Posterior cingulate gyrus (tissue), 11 donors: ENCODE results near the gene RPP25L.
"Not testable (repeated sequence)": the region's sequence is repeated elsewhere in the genome, so short reads cannot be mapped to it uniquely, and the experiment has no call there.

Experiments used
- DNase-seq, 10 donors: peaks; one replicate each; pipeline versions ENCODE4 v3.0.0 to v3.0.0-alpha.2; 2020 to 2021; ENCODE audit warnings: mixed read lengths in 3 of 10
- intact Hi-C: fragments of 100-400 bp; cut with DNase I; formaldehyde crosslinking; loops from one replicate; pipeline ENCODE4 v1.15.1; 2023

RPP25L gene

DNA sequence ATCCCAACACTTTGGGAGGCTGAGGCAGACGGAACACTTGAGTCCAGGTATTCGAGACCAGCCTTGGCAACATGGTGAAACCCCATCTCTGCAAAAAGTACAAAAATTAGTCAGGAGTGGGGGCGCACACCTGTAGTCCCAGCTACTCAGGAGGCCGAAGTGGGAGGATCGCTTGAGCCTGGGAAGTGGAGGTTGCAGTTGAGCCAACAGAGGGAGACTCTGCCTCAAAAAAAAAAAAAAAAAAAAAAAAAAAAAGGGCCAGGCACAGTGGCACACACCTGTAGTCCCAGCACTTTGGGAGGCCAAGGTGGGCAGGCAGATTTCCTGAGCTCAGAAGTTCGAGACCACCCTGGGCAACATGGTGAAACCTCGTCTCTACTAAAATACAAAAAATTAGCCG is 27.4 kb upstream of the RPP25L start:
- intact Hi-C loops: not testable (repeated sequence)
- peak in 1 of 10 donors; percentile 35 for DNase-seq

DNA sequence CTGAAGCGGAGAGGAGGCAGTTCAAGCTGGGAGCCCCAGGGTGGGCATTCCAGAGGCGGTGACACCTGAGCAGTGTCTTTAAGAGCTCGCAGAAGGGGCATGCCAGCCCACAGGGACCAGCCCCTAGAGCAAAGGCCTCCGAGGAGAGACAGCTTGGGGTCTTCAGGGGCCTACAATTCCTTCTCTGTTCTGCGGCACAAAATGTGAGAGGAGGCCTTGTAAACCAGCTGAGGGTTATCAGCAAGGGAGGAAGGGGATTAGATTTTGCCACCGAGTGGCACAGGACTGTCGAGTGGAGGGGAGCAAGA is 26.2 kb upstream of the RPP25L start:
- intact Hi-C loops: no loop called here
- DNase-seq: no peak

- intact Hi-C loops: no loop called here
- peak; percentile 92 to 99 (median 96) for DNase-seq
Measured at GRCh38 chr9:34637356-34638137, 25.6 kb upstream of the RPP25L start, which contains the start of gene SIGMAR1. Gene SIGMAR1, minus strand, starts transcription at chr9:34637787. Its CDS starts 90 bp downstream, at chr9:34637697.

DNA sequence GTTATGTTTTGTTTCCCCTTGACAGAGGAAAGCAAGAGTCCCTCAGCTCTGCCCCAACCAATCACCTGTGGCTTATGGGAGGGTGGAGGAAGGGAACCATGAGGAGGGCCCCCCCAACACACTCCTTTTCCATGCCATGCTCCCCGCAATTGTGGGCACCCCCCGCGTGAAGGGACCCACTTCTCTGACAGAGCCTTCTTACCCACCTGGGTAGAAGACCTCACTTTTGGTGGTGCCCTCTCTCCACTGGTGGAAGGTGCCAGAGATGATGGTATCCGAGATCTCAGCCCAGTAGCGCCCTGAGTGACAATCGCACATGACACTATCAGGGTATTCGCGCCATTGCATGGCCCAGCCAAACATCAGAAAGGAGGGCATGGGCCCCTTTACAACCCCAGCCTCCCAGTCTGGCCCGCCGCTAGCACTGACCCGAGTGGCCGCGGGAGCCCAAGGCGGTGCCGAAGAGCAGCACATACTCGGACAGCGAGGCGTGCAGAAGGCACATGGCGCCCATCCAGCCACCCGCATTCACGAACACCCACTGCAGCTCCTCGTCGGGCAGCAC is 25.0 kb upstream of the RPP25L start:
- intact Hi-C loops: no loop called here
- peak in 4 of 10 donors; percentile 42 to 91 (median 68) for DNase-seq

DNA sequence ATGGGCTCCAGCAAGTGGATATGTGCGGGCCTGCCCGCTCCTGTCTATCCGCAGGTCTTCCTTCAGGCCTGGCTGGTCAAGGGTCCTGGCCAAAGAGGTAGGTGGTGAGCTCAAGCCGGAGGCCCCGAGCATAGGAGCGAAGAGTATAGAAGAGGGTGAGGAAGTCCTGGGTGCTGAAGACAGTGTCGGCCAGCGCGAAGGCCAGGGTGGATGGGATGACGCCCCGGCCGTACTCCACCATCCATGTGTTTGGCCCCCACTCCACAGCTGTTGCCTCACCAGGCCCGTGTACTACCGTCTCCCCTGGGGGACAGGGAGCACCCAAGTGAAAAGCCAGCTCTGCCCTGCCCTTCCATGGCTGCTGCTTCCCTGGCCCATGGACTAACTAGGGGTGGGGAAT is 23.7 kb upstream of the RPP25L start:
- intact Hi-C loops: no loop called here
- DNase-seq: peak in 1 of 10 donors; percentile 67

DNA sequence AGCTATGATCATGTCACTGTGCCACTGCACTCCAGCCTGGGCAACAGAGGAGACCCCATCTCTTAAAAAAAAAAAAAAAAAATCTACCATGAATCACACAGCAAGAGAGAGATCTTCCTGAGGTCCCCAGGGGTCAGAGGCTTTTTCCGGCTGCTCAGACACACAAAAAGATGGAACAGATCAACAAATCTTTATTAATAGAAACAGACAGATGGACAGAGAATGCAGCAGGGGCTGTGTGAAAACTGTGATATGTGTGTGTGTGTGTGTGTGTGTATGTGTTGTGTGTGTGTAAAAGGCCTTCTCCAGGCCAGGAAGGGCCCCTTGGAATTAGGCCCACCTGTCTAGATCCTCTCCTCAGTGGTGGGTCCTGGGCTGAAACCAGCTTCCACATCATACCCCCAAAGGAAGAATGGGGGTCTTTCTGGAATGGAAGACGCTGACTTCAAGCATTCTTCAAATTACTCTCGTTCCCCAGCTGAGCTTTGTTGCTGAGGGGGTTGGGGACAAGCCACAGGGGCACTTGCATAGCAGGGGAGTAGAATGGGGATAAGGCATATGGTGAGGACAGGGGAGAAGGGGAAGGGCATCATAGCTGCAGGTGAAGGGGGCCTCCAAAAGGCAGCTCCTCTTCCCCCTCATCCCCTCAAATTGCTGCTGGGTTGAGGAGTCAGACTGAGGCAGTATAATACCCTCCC is 22.8 kb upstream of the RPP25L start:
- intact Hi-C loops: loop anchor here (1.0 kb wide), 1 partner anchor 22 kb away; the partner anchor contains the start of gene RPP25L
- DNase-seq: peak in 1 of 10 donors; percentile 43

- peak; percentile 38 to 95 (median 74) for DNase-seq
- intact Hi-C loops: loop anchor here (1.0 kb wide), 1 partner anchor 22 kb away; the partner anchor contains the start of gene RPP25L
Measured at GRCh38 chr9:34633851-34634550, 22.1 kb upstream of the RPP25L start.

GRCh38 chr9:34633166-34633565 is 21.3 kb upstream of the RPP25L start:
- intact Hi-C loops: no loop called here
- peak in 2 of 10 donors; percentile 15 to 43 for DNase-seq

GRCh38 chr9:34630402-34631154 is 18.7 kb upstream of the RPP25L start:
- intact Hi-C loops: no loop called here
- DNase-seq: peak in 2 of 10 donors; percentile 6 to 52

DNA sequence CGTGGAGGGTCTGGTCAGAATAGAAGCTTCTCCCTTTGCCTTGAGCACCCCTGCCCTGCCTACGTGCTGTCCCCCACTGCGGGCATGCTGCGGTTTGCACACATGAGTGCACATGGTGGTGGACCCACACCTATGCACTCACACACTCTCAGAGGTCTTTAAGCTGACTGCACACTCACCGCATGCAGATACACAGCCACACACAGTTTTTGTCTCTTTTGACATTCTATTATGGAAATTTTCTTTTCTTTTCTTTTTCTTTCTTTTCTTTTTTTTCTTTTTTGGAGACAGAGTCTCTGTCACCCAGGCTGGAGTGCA is 17.6 kb upstream of the RPP25L start:
- intact Hi-C loops: no loop called here
- DNase-seq: peak in 1 of 10 donors; percentile 32

DNA sequence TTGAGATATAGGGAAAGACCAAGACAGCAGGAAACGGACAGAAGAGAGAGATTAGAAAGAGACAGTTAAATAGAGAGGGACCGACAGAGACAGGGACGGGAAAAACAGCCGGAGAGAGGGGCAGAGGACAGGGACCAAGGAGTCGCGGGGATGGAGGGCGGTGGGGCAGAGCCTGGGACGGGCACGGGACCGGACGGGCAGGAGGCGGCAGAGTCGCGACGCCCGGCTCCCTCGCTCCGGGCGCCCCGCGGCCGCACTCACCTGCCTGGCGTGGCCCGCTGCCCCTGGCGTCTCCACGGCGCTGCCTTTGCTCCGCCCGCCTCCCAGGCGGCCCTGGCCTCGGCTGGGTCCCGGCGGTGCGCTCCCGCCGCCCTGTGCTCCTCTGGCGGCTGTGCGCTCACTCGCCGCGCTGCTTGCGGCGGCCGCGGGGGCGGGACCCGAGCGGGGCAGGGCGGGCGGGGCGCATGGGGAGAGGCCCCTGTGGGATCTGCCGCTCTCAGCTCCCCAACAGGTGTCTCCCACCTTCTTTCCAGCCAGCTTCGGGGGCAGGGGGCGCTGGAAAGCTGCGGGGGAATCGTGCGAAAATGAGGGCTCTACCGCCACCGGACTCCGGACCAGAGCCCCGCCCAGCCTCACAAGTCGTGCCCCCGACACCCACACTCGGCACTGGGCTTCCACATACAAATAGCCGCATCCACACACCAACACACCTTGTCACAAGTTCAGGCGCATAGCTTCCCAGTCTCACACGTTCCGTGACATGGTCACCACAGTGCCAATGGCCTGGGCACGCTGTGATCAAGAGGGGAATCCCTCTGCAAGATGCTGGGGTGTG is 17.0 kb upstream of the RPP25L start, which contains the start of gene ARID3C:
TSS of gene ARID3C (minus strand) at position 411 of the 835 bp plus-strand sequence. CDS start 1,052 bp downstream, outside the sequence.
- DNase-seq: peak in 2 of 10 donors; percentile 64 to 74

GRCh38 chr9:34627716-34628655 is 16.1 kb upstream of the RPP25L start:
- peak in 2 of 10 donors; percentile 25 to 64 for DNase-seq
- intact Hi-C loops: no loop called here

More for the DNA sequence above, 17.0 kb upstream of the RPP25L start, which contains the start of gene ARID3C:
- intact Hi-C loops: no loop called here

GRCh38 chr9:34625186-34625486 is 13.2 kb upstream of the RPP25L start:
- intact Hi-C loops: no loop called here

DNA sequence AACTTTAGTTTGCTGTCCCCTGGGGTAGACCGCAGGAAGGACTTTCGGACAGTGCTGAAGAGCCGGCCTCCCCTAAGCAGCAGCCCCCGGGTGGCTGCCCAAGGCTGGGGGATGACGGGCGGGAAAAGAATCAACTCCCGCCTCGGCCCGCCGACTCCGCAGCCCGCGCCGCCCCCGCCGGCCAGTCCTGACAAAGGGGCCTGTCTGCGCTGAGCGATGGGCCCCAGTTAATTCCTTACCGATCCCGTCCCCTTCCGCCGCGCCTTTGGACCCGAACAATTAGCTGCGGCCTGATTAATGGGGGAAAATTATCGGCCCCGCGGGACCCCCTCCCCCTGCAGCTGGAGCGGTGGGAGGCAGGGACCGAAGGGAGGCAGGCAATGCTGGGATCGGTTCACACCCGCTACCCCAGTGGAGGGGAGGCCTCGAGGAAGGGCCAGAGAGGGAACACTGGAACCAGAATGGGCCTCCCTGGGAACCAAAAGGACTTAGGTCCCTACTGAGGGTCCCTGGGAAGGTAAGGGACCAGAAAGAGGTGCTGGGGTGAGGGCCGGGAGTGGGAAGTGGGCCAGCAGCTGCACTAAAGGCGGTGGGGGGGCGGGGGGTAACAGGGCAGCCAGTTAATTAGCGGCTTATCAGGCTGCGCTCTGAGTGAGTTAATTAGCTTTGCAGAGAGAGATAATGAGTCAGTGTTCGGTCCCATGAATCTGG is 12.7 kb upstream of the RPP25L start:
- intact Hi-C loops: no loop called here
- peak in 2 of 10 donors; percentile 25 to 77 for DNase-seq

More at GRCh38 chr9:34625186-34625486, 13.2 kb upstream of the RPP25L start:
- DNase-seq: peak in 2 of 10 donors; percentile 4 to 8

DNA sequence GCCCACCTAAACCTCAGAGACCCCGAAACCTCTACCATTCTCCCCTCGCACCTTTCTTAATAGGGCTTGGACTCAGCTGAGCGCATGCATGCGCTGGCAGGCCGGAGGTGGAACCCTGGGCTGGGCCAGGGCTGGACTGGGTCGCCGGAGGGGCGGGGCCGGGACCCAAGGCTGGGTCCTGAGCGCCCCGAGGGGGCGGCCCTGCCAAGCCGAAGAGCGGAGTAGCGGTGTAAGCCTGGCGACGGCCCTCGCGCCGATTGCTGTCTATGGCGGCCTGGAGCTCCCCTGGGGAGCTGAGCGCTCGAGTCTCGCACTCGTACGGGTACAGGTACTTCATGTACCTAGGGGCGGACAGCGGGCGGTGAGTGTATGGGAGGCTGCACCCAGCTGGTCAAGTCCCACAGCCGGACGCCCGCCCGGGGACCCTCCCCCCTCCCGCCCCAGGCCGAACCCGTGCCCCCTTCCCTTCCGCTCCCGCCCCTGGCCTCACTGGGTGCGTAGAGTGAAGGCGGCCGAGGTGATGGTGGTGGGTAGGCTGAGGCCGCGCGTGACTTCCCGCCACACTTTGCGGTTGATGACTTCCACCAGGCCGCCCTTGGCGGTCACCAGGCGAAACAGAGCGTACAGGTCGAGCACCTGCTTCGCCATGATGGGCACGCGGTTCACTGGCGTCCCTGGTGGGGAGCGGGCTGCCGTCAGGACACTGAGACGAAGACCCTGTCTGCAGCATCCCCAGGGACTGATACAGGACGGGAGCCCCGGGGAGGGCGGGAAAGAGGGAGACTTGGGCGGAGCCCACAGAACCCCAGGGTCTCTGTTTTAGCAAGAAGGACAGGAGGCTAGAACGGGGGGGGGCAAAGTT is 11.7 kb upstream of the RPP25L start:
- DNase-seq: peak in 2 of 10 donors; percentile 66 to 74
- intact Hi-C loops: no loop called here
